Lung microvascular endothelial cell (primary cell): Measurements from ENCODE around the gene KLHL30. TPM values are rescaled to one million over a fixed set of nuclear protein-coding genes. Genes with fewer than 3 reads are reported as not detected.
"Not testable (repeated sequence)": the region's sequence is repeated elsewhere in the genome, so short reads cannot be mapped to it uniquely, and the experiment has no call there.

Experiments used
- DNase-seq, 2 donors: peaks; one replicate each; pipeline versions ENCODE4 v3.0.0 to v3.0.0-alpha.2; 2010; ENCODE audit warnings: low read depth in 2 of 2
- total RNA-seq: library from RNA; depleted of rRNA; stranded (reverse); fragments of >200 nt; gene quantifications from 2 replicates; pipeline ENCODE4 v1.2.1, GENCODE V29; 2014

Gene KLHL30
- total RNA-seq, 1 donor from 2014 or later = not detected

DNA sequence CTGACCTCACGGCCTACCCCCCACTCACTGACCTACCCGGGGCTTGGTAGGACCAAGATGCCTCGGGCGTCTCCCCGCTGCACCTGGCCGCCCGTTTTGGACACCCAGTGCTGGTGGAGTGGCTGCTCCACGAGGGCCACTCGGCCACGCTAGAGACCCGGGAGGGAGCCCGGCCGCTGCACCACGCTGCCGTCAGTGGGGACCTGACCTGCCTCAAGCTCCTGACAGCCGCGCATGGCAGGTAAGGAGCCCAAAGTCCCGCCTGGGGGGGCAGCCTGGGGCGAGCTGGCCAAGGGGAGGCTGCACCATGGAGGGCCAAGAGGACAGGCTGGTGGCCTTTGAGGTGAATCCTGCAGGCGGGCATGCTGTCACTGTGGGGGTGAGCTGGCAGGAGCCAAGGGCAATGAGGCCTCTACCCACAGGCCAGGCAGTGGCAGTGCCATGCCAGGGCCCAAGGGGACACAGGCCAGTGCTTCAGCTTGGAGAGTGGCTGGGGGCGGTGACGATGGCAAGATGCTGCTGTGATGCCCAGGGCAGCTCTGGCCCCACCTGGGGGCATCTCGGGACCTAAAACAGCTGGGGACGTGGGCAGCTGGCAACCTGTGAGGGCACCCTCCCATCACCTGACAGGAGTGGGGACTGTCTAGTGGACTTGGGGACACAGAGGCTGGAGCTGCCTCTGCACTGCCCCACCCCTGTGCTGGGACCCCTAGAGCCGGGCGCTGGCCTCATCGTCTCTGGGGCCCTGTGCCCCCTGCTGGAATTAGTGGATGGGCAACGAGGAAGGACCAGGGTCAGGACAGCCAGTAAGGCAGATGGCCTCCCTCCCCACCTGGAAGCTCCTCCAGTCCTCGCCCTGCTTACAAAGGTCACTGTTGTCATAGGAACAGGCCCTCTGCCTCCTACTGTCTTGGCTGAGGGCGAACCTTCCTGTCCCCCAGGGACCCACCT lies 36.3 kb upstream of the KLHL30 start:
- DNase-seq = no peak

DNA sequence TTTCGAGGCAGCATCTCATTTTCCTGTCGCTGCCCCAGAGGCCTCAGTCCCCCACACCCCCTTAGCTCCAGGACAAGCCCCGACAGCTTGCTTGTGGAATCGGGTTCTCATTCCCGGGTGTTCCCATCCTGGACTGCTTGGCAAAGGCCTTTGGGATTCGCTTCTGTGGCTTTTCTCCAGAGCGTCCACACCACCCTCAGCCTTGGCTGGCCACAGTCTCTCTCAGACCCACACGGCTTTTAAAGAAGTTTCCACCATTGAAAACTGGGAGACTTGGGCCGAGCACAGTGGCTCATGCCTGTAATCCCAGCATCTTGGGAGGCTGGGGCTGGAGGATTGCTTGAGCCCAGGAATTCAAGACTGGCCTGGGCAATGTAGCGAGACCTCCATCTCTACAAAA lies 35.6 kb upstream of the KLHL30 start:
- DNase-seq = no peak

DNA sequence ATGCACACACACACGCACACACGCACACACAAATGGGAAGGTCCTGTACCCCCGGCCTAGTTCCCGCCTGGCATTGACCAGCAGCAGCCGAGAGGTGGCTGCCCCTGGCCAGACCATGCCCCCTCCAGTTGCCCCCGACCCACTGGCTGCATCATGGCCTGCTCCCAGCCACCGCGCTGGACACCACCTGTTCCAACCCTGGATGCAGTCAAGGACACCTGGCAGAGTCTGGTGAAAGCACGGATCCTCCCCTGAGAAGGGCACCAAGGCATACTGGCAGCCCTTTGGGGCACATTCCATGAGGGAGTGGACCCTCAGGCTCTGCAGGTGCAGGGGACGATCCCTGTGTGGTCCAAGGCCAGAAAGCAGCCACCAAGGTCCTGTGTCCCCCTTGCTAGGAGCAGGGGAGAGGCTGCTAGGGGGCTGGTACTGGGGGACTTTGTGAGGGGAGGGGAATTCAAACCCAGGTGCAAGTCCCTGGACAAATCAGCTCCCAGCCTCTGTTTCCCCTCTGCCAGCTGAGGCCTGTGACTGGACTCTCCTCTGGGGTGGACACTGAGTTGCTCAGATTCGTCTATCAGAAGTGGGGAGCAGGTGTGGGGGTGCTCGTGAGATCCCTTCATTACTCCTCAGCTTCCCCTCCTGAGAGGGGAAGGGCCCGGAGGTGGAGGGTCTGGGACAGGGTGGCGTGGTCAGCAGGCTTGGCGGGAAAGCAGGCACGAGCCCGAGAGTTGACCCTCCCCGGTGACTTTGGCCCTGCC lies 34.8 kb upstream of the KLHL30 start:
- DNase-seq = no peak

DNA sequence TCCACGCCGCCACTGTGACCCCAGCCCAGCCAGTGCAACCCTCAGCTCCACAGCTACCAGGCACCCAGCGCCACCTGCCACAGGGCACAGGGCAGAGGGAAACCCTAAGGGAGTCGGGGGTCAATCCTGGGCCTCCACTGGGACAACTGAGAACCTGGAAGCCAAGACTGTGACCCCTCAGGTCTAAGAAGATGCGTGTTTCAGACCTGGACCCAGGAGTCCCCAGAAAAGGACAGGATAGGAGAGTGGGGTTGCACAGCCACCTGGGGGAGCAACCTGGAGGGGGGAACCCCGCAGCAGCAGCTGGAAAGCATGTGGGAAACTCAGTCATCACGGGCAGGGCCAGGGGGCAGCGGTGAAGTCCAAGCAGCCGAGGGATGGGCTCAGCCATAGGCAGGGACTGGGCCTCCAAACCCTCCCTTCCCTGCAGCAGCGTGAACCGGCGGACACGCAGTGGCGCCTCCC lies 34.2 kb upstream of the KLHL30 start:
- DNase-seq = no peak

DNA sequence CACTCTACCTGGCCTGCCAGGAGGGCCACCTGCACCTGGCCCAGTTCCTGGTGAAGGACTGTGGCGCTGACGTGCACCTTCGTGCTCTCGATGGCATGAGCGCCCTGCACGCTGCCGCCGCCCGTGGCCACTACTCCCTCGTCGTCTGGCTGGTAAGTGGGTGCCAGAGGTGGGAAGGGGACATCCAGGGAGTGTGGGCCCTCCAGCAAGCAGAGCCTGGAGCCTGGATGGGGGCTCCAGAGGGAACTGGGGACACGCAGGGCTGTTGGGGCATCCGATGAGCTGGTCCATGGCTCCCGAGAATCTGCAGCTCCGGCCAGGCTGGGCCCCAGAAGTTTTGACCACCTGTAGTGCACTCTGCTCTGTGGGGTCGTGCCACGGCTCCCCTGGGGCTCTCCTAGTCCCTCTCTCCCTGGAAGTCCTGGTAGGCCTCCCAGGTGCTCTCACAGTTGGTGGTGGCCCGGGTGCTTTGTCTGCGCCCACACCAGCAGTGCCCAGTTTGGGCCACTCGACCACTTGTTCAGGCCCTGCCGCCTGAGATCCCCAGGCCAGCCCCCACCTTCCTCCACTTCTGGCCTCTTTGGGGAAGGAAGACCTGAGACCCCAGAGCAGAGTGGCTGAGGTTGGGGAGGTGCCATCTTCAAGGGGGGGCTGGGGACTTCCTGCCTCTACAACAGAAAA lies 33.6 kb upstream of the KLHL30 start:
- DNase-seq = no peak

DNA sequence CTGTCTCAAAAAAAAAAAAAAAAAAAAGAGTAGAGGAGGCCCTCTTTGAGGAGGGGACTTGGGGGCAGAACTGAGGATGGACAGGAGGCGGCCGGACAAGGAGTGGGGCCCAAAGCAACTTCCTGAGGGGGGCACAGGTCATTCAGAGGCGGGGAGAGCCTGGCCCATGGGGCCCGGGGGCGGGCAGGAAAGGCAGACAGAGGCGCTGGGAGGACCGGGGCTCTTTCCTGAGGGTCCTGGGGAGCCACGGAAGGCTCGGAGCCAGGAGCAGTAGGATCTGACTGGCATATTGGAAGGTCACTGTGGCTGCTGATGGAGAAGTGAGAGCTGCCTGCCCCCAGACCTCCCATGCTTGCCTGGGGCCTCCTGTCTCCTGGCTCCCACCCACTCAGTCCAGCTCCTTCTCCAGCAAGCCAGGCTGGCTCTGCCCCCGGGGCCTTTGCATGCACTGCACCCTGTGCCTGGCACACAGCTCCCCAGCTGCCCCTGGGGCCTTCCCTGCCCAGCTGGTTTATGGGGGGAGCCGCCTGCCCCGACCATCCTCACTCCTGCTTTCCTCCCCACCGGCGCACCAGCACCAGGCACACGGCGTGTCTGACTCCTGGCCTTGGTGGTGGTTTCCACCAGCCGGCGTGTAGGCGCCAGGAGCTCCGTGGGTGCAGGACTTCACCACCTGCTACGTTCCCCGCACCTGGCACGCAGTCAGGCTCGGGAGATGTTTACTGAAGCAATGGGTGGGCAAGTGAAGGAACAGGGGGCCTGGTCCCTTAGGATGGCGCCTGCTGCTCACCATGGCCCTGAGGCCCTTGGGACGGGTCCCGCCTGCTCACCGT lies 32.7 kb upstream of the KLHL30 start:
- no peak for DNase-seq

DNA sequence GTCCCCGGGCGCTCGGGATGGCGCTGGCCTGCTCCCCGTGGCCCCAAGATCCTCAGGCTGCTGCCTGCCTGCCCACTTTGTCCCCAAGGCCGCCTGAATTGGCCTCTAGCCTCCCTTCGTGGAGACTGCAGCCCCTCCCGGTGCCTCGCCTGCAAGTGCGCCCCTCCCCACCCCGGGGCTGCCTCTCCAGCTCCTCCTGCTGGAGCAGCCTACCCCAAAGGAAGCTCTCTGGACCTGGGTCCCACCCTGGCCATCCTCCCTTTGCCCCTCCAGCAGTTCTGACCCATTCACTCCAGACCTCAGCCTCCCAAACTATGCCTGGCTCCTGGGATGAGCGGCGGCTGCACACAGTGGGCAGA lies 32.1 kb upstream of the KLHL30 start:
- DNase-seq = no peak

DNA sequence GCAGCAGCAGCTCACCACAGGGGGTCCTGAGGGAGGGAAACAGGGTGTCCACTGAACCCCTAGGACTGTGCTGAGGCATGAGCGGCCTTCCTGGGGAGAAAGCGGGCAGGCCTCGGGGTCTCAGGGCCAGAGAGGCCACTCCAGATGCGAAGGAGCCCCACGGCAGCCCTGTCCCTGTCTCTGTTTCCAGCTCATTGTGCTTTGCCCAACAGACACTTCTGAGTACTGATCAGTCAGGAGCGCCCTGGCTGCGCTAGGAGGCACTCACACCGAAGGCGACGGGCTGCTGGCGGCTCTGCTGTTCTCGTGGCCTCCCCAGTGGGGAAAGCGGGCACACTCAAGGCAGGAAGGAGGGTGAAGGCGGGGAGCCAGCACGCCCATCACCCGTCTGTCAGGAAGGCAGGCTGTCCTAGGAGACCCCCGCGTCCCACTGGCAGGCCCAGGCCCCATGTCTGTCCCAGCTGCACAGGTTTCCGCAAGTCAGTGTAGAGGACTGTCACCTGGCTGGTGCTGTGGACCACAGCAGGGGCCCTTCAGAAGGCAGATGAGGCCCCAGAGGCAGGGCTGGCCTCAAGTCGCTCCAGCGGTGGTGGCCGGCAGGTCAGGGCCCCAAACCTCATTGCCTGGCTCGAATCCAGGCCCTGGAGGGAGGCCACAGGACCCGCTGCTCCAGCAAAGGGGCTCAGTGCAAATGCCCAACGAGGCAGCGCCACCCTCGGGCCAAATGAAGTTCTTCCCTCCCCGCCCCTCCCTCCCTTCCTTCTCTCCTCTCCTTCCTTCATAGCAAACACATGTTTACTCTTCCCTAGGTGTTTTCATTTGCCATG lies 31.6 kb upstream of the KLHL30 start:
- peak in 1 of 2 donors; percentile 39 for DNase-seq

DNA sequence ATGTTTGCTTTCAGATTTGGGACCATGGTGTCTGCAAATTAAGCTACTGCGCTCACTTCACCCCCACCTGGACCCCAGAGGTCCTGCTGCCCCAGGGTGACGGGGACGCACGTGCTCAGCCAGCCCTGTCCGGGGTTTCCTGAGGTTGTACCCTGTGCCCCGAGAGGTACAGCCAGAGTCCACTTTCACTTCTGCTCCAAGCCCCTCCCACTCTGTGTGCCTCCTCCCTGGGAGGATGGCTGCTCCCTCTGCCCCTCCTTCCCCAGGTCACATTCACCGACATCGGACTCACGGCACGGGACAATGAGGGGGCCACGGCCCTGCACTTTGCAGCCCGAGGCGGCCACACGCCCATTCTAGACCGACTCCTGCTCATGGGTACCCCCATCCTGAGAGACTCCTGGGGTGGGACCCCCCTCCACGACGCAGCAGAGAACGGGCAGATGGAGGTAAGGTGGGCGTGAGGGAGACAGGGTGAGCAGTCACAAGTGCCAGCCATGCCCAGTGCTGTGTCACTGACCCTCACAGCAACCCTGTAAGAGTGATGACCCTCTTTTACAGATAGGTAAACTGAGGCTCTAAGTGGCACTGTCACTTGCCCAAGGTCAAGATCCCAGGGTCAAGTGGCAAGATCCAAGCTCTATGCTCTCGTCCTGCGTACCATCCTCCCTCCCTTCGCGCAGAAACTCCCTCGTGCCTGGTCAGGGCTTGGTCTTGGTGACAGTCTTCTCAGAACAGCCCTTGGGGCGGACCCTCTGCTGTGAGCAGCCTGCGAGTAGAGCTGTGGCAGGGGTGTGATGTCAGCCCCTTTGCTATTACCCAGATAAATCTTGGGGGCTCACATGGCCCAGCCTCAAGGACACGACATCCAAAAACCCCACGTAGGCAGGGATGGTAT lies 30.7 kb upstream of the KLHL30 start:
- peak in 1 of 2 donors; percentile 28 for DNase-seq

DNA sequence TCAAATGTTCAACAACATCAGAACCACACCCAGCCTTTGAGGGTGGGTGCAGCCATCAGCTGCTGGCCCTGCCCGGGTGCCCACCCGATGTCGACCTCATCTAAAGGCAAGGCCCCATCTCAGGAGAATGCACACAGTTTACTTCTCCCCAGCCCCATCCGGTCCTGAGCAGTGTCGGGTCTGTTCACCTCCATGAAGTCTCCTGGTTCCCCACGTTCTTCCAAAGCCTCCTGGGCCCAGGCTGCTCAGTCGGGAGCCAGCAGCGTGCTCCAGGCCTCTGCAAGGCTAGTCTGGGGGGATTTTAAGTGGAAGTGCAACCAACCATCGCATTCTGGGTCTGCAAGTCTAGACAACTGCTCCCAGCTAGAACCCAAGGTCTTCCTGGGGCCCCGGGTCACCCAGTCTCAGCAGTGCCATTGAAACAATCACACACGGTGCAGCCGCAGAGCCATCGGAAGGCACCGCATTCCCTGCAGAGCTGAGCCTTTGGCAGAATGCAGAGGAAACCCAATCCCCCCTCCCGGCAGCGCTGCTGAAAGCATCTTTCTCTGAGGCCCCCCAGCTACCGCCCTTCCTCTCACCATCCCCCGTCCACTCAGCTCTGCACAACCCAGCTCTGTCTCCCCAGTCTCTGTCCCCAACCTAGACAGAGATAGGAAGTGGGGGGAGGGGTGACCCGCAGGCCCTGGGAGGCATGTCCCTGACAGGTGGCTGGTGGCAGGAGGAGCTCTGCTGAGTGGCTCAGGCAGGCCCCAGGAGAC lies 29.9 kb upstream of the KLHL30 start:
- no peak for DNase-seq

DNA sequence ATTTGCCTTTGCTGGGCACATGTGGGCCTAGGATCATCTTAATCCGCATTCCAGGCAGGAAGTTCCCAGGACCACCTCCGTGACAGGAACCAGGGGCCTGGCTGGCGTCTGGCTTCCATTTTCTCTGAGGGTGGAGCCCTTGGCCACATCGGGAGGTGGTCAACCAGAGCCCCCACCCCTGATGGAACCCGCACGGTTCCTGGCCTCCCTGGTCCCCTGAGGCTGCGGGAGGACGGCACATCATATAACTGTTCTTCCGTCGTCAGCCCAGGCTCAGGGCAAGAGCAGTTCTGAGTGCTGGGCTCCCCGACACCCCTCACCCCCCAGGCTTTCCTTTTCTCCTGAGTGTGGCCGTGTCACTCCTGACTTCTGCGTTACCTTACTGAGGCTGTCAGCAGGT lies 24.9 kb upstream of the KLHL30 start:
- no peak for DNase-seq

DNA sequence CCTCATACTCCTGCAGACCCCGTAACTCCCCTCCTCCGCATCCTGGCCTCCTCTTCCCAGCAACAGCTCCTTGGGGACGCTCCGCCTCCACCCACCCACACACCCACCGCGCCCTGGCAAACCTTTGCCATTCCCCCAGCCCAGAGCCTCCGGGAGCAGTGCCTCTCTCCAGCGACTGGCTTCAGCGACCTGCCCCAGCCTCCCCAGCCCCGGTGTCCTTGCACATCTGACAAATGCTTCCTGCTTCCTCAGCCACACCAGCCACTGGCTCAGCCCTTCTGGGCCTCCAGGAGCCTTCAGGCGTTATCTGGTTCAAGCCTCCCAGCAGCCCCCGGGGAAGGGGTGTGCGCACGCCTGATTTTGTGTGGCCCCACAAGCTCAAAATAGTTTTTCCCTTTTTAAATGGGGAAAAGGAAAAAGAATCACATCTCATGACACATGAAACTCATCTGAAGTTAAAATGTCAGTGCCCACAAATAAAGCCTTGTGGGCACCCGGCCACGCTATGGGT lies 24.1 kb upstream of the KLHL30 start:
- DNase-seq = no peak

DNA sequence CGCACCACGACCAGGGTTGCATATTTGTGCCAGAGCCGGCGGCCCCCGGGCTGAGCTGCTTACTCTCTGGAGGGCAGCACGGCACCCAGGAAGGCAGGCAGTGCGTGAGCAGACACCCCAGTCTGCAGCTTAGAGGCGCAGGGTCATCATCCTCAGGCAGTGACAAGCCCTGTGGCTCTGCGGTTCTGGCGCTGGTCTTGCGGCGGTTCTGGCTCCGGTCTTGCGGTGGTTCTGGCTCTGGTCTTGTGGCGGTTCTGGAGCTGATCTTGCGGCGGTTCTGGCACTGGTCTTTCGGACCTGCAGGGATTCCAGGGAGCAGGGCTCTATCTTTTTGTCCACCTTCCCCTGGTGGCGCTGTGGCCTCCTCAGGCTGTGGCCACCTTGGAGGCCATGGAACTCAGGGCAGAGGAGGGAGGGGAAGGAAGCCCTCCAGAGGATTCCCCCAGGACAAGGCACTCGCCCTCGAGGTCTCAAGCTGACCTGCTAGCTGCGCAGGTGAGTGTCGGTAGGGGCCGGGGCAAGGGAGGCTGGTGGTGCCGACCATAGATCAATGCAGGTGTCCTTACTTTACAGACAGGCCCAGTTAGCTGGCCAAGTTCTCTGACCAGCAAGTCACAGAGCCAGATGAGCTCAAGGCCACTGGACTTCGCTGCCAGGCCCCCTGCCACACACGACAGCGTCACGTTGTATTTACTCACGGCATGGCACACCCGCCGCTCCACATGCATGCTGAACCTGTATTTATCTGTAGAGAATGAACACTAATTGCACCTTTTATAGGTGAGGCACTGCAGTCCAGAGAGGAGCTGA lies 23.4 kb upstream of the KLHL30 start:
- DNase-seq = no peak

DNA sequence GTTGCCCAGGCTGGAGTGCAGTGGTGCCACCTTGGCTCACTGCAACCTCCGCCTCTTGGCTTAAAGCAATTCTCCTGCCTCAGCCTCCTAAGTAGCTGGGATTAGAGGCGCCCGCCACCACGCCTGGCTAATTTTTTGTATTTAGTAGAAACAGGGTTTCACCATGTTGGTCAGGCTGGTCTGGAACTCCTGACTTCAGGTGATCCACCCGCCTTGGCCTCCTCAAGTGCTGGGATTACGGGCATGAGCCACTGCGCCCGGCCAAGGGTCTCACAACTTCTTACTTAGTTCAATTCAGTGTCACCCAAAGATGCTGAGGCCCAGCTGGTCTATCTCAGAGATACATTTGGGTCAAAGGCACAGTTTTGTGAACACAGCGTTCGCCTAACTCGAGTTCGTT lies 22.8 kb upstream of the KLHL30 start:
- DNase-seq = not testable (repeated sequence)

DNA sequence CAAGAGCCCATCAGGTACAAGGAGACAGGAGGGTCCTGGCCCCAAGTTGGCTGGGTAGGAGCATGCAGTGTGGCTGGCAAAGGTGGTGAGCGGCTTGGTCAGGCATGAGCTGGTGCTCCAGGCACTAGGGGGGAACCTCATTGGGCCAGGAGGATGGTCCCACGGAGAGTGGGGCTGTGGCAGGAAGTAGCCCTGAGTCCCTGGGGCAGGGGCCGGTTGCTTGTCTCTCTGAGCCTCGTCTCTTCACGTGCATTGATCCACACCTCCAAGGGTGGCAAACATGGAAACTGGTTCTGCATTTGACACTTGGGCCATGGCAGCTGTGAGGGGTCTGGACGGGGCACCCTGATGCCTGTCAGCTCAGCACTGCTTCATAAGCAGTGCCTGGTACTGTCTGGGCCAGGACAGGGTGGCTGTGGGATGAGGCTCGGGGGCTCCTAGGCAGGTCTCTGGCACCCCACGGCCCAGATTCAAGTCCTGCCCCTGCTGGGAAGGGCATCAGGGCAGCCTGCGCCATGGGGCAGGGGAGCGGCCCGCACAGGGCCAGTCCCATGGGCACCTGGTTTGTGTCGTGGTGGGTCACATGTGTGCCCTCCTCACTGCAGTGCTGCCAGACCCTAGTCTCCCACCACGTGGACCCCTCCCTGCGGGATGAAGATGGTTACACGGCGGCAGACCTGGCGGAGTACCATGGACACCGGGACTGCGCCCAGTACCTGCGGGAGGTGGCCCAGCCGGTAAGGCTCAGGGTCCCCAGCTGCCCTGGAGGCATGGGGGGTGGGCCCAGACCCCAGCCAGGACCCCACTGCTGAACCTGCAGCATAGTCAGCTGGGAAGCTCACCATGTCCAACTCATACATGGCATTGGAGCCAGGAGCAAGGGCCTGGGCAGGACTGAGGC lies 21.9 kb upstream of the KLHL30 start:
- no peak for DNase-seq
